OCI-LY7 (cell line): ENCODE results near the gene DBNDD1. TPM values are rescaled to one million over a fixed set of nuclear protein-coding genes. Genes with fewer than 3 reads are reported as not detected.

Source experiments
- BruUV-seq: library from RNA; stranded (reverse); fragments of 400-500 nt; replicated peaks from 2 replicates; lab custom pipeline; 2021; lab: Mats Ljungman, UMichigan
- CTCF ChIA-PET: fragments of 300-600 bp; sonication (Branson Sonifier 250); formaldehyde crosslinking; loops from one replicate; lab custom pipeline; 2022; ENCODE audit warnings: antibody characterized with exemption; ENCODE audit not compliant: unreplicated experiment; lab: Charles Lee
- POLR2A ChIA-PET: fragments of 300-600 bp; sonication (Branson Sonifier 250); formaldehyde crosslinking; loops from one replicate; lab custom pipeline; 2022; ENCODE audit warnings: antibody characterized with exemption; lab: Charles Lee
- DNase-seq: peaks from one replicate; pipeline ENCODE4 v3.0.0-alpha.2; 2015; ENCODE audit warnings: low spot score
- H2AFZ ChIP-seq: fragments of 200-600 bp; sonication (generic), shearing (Covaris generic); 2 replicates; pipeline ENCODE4 v1.6.1; 2014; ENCODE audit warnings: mild to moderate bottlenecking, antibody characterized with exemption, low read length, moderate library complexity
- H3K27ac ChIP-seq: fragments of 200-600 bp; sonication (generic); 2 replicates; pipeline ENCODE4 v1.5.1; 2014; ENCODE audit warnings: mixed run types, low read depth, mild to moderate bottlenecking, moderate library complexity, low read length, inconsistent platforms; ENCODE audit not compliant: poor library complexity, severe bottlenecking
- H3K36me3 ChIP-seq: fragments of 200-600 bp; sonication (generic); 2 replicates; pipeline ENCODE4 v1.6.1; 2014; ENCODE audit warnings: mild to moderate bottlenecking, antibody characterized with exemption, low read length, moderate library complexity, mixed read lengths; ENCODE audit not compliant: insufficient read depth
- H3K4me1 ChIP-seq: fragments of 200-600 bp; sonication (generic); 2 replicates; pipeline ENCODE4 v1.5.1; 2014; ENCODE audit warnings: mild to moderate bottlenecking, low read length; ENCODE audit not compliant: insufficient read depth, poor library complexity, severe bottlenecking
- H3K4me2 ChIP-seq: fragments of 200-600 bp; sonication (generic); 2 replicates; pipeline ENCODE4 v1.6.1; 2014; ENCODE audit warnings: mild to moderate bottlenecking, low read length
- H3K4me3 ChIP-seq: fragments of 200-600 bp; sonication (generic); 2 replicates; pipeline ENCODE4 v1.5.1; 2014; ENCODE audit warnings: mild to moderate bottlenecking, low read depth, low read length; ENCODE audit not compliant: poor library complexity, severe bottlenecking
- H3K79me2 ChIP-seq: fragments of 200-600 bp; sonication (generic); 2 replicates; pipeline ENCODE4 v1.6.1; 2016; ENCODE audit warnings: low read depth, mild to moderate bottlenecking, low read length, moderate library complexity, mixed read lengths; ENCODE audit not compliant: insufficient read depth
- H3K9me2 ChIP-seq: fragments of 200-600 bp; sonication (generic); 2 replicates; pipeline ENCODE4 v1.6.1; 2016; ENCODE audit warnings: mild to moderate bottlenecking, low read length, mixed read lengths; ENCODE audit not compliant: insufficient read depth
- H3K9me3 ChIP-seq: fragments of 200-600 bp; sonication (generic); 2 replicates; pipeline ENCODE4 v1.6.1; 2014; ENCODE audit warnings: mild to moderate bottlenecking, mixed run types, low read length, mixed read lengths
- H4K20me1 ChIP-seq: fragments of 200-600 bp; sonication (generic); 2 replicates; pipeline ENCODE4 v1.6.1; 2014; ENCODE audit warnings: mild to moderate bottlenecking, antibody characterized with exemption, low read length, moderate library complexity, mixed read lengths; ENCODE audit not compliant: insufficient read depth
- CTCF ChIP-seq: fragments of 200-600 bp; sonication (generic); conservative IDR thresholded peaks from 2 replicates; pipeline ENCODE4 v1.5.1; 2014; ENCODE audit warnings: mild to moderate bottlenecking, antibody characterized with exemption, low read length, moderate library complexity, mixed read lengths
- EZH2phosphoT487 ChIP-seq: fragments of 200-600 bp; sonication (generic); IDR thresholded peaks from 2 replicates; pipeline ENCODE4 v1.6.1; 2018; ENCODE audit warnings: low read depth, borderline replicate concordance, mild to moderate bottlenecking, mixed run types, antibody characterized with exemption, low read length, moderate library complexity, mixed read lengths
- intact Hi-C: fragments of 100-400 bp; cut with micrococcal nuclease; formaldehyde crosslinking; loops from one replicate; pipeline ENCODE4 v1.10.0; 2022; ENCODE audit not compliant: unreplicated experiment
- total RNA-seq, 2 experiments: library from RNA; depleted of rRNA in 1 of 2; stranded (reverse); fragments of >200 nt in 1 of 2; shearing (Covaris generic) in 1 of 2; gene quantifications; 2 replicates each; pipeline ENCODE4 v1.2.3, GENCODE V29; 2014 to 2022

DBNDD1 gene
- total RNA-seq, 2 experiments from 2014 or later = 0.57 to 0.98 TPM

- Histone ChIP-seq H3K4me1 (peaks cover under 1% of the 10 kb centered on the region), H4K20me1 (no peaks in the 10 kb centered on the region), H3K27ac (no peak overlapping the region), H2AFZ (no peak overlapping the region), H3K9me3 (0 out of 2 replicates have a peak, but pooled peaks cover 4% of the 10 kb centered on the region), H3K4me2 (no peak overlapping the region), H3K79me2 (no peaks in the 10 kb centered on the region), H3K4me3 (no peak overlapping the region), H3K9me2 (no peaks in the 10 kb centered on the region), H3K36me3 (peaks cover 12% of the 10 kb centered on the region)
- no TSS peak for BruUV-seq
- ChIA-PET CTCF (no interaction called here), POLR2A (no interaction called here)
- TF ChIP-seq CTCF = no peak
- TF ChIP-seq EZH2phosphoT487 = no peak
- intact Hi-C loops = no loop called here
- no peak for DNase-seq
Measured at GRCh38 chr16:90031186-90031930, 12.1 kb upstream of the DBNDD1 start.

- Histone ChIP-seq H3K27ac (no peak overlapping the region), H3K4me1 (peaks cover 7% of the 10 kb centered on the region), H3K9me2 (no peaks in the 10 kb centered on the region), H4K20me1 (no peaks in the 10 kb centered on the region), H3K4me2 (no peak overlapping the region), H3K79me2 (no peaks in the 10 kb centered on the region), H2AFZ (no peak overlapping the region), H3K9me3 (0 out of 2 replicates have a peak, but pooled peaks cover 4% of the 10 kb centered on the region), H3K4me3 (no peak overlapping the region), H3K36me3 (peaks cover 12% of the 10 kb centered on the region)
- POLR2A ChIA-PET = no interaction called here
- intact Hi-C loops = no loop called here
- CTCF ChIA-PET = no interaction called here
- BruUV-seq = no TSS peak
- no peak for DNase-seq
- TF ChIP-seq CTCF (no peak), EZH2phosphoT487 (no peak)
Measured at GRCh38 chr16:90028985-90029384, 9.7 kb upstream of the DBNDD1 start.

DNA sequence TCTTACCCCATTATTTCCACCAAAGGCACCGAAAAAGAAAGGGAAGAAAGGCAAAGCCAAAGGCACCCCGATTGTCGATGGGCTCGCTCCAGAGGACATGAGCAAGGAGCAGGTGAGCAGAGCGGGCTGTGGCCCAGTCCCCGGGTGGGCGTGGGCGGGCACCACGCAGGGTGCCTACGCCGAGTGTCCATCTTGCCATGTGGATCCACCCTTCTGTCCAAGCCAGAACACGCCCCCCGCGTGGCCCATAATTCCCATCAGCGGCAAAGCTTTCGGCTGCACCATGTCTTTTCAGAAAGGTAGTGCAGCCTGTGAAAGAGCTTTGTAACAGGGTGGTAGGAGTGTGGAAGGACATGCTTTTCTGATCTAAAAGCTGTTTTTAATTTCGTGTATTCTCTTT is 8.4 kb upstream of the DBNDD1 start:
- Histone ChIP-seq H3K4me1 (peaks cover 11% of the 10 kb centered on the region), H2AFZ (no peak overlapping the region), H3K4me2 (no peak overlapping the region), H3K9me3 (0 out of 2 replicates have a peak, but pooled peaks cover 4% of the 10 kb centered on the region), H3K27ac (no peak overlapping the region), H3K9me2 (no peaks in the 10 kb centered on the region), H3K79me2 (no peaks in the 10 kb centered on the region), H3K36me3 (peaks cover 11% of the 10 kb centered on the region), H4K20me1 (no peaks in the 10 kb centered on the region), H3K4me3 (no peak overlapping the region)
- POLR2A ChIA-PET = no interaction called here
- intact Hi-C loops = no loop called here
- BruUV-seq = no TSS peak
- TF ChIP-seq EZH2phosphoT487 (no peak), CTCF (no peak)
- CTCF ChIA-PET = no interaction called here
- no peak for DNase-seq
